ENCODE results near the gene EGF. TPM values are rescaled to one million over a fixed set of nuclear protein-coding genes. Genes with fewer than 3 reads are reported as not detected.
A peak's percentile ranks its signal among the peaks of the same experiment; 100 is the strongest.
"Not testable (repeated sequence)": the region's sequence is repeated elsewhere in the genome, so short reads cannot be mapped to it uniquely, and the experiment has no call there.

EGF gene
- polyA plus RNA-seq, 3 donors from 2014 or later = 0.11 TPM; not detected in 2

GRCh38 chr4:110025718-110026117, 113.0 kb downstream of the EGF start:
- Mint-ChIP-seq H3K4me3 (no peak overlapping the region), H3K4me1 (no peaks in the 10 kb centered on the region), H3K27ac (no peak overlapping the region), H3K27me3 (ENCODE audit: low read depth in 3 of 3) (peaks cover 2% of the 10 kb centered on the region in 3 donors), H3K9me3 (no peaks in the 10 kb centered on the region), H3K36me3 (no peaks in the 10 kb centered on the region)
- no peak for DNase-seq

- Mint-ChIP-seq H3K4me3 (no peak overlapping the region), H3K36me3 (peaks cover 0 to 4% (median 0%) of the 10 kb centered on the region in 3 donors), H3K4me1 (peaks cover 9 to 13% of the 10 kb centered on the region in 2 donors), H3K9me3 (peaks cover 0 to 4% (median 0%) of the 10 kb centered on the region in 6 donors), H3K27me3 (ENCODE audit: low read depth in 3 of 3) (peaks cover 2 to 5% (median 3%) of the 10 kb centered on the region in 3 donors), H3K27ac (no peak overlapping the region)
- DNase-seq = no peak
Observed at GRCh38 chr4:110032603-110033002, 119.9 kb downstream of the EGF start.

GRCh38 chr4:110033355-110034025, 120.8 kb downstream of the EGF start:
- peaks cover 9 to 13% of the 10 kb centered on the region in 2 donors for H3K4me1 Mint-ChIP-seq
- H3K27me3 Mint-ChIP-seq (ENCODE audit: low read depth in 3 of 3) = peaks cover 2 to 5% (median 3%) of the 10 kb centered on the region in 3 donors
- H3K9me3 Mint-ChIP-seq = peaks cover 0 to 4% (median 0%) of the 10 kb centered on the region in 6 donors
- peak overlapping the region in 2 of 5 donors; percentile 3 to 41 for H3K4me3 Mint-ChIP-seq
- DNase-seq = no peak
- no peak overlapping the region for H3K27ac Mint-ChIP-seq
- peaks cover 0 to 4% (median 0%) of the 10 kb centered on the region in 3 donors for H3K36me3 Mint-ChIP-seq

GRCh38 chr4:110034026-110034393, 121.3 kb downstream of the EGF start:
- no peak overlapping the region for H3K27ac Mint-ChIP-seq
- peaks cover 2 to 5% (median 5%) of the 10 kb centered on the region in 3 donors for H3K27me3 Mint-ChIP-seq (ENCODE audit: low read depth in 3 of 3)
- DNase-seq = no peak
- peaks cover 9 to 13% of the 10 kb centered on the region in 2 donors for H3K4me1 Mint-ChIP-seq
- H3K36me3 Mint-ChIP-seq = peaks cover 0 to 4% (median 0%) of the 10 kb centered on the region in 3 donors
- peaks cover 0 to 4% (median 0%) of the 10 kb centered on the region in 6 donors for H3K9me3 Mint-ChIP-seq
- peak overlapping the region in 3 of 5 donors; percentile 3 to 39 (median 5) for H3K4me3 Mint-ChIP-seq

GRCh38 chr4:110039164-110039563, 126.5 kb downstream of the EGF start:
- not testable (repeated sequence) for H3K36me3 Mint-ChIP-seq; DNase-seq; H3K4me1 Mint-ChIP-seq; H3K9me3 Mint-ChIP-seq; H3K4me3 Mint-ChIP-seq; H3K27me3 Mint-ChIP-seq (ENCODE audit: low read depth in 3 of 3); H3K27ac Mint-ChIP-seq

GRCh38 chr4:110041735-110042134, 129.1 kb downstream of the EGF start:
- Mint-ChIP-seq H3K4me1 (no peaks in the 10 kb centered on the region), H3K9me3 (no peaks in the 10 kb centered on the region), H3K27me3 (ENCODE audit: low read depth in 3 of 3) (peaks cover 0 to 3% (median 0%) of the 10 kb centered on the region in 3 donors), H3K27ac (no peak overlapping the region), H3K4me3 (no peak overlapping the region), H3K36me3 (no peaks in the 10 kb centered on the region)
- no peak for DNase-seq

GRCh38 chr4:110042545-110043517, 130.1 kb downstream of the EGF start:
- H3K4me3 Mint-ChIP-seq = no peak overlapping the region
- H3K4me1 Mint-ChIP-seq = no peaks in the 10 kb centered on the region
- DNase-seq = no peak
- H3K36me3 Mint-ChIP-seq = no peaks in the 10 kb centered on the region
- H3K27ac Mint-ChIP-seq = peak overlapping the region in 1 of 6 donors; percentile 63
- H3K27me3 Mint-ChIP-seq (ENCODE audit: low read depth in 3 of 3) = peaks cover 0 to 3% (median 0%) of the 10 kb centered on the region in 3 donors
- H3K9me3 Mint-ChIP-seq = no peaks in the 10 kb centered on the region

GRCh38 chr4:110046588-110047049, 133.9 kb downstream of the EGF start:
- peak overlapping the region in 1 of 6 donors; percentile 41 for H3K27ac Mint-ChIP-seq

GRCh38 chr4:110049951-110050925, 137.6 kb downstream of the EGF start:
- H3K4me3 Mint-ChIP-seq = no peak overlapping the region
- peaks cover 16 to 22% of the 10 kb centered on the region in 2 donors for H3K4me1 Mint-ChIP-seq
- peak overlapping the region in 3 of 6 donors; percentile 48 to 81 (median 67) for H3K27ac Mint-ChIP-seq
- peaks cover 9 to 20% (median 11%) of the 10 kb centered on the region in 3 donors for H3K36me3 Mint-ChIP-seq
- no peaks in the 10 kb centered on the region for H3K9me3 Mint-ChIP-seq
- no peaks in the 10 kb centered on the region for H3K27me3 Mint-ChIP-seq (ENCODE audit: low read depth in 3 of 3)
- peak; percentile 47 to 58 (median 48) for DNase-seq

More at GRCh38 chr4:110046588-110047049, 133.9 kb downstream of the EGF start:
- Mint-ChIP-seq H3K36me3 (peaks cover 4 to 10% (median 7%) of the 10 kb centered on the region in 3 donors), H3K27me3 (ENCODE audit: low read depth in 3 of 3) (peaks cover 0 to 1% (median 0%) of the 10 kb centered on the region in 3 donors), H3K9me3 (no peaks in the 10 kb centered on the region), H3K4me1 (peaks cover 7 to 10% of the 10 kb centered on the region in 2 donors), H3K4me3 (no peak overlapping the region)
- DNase-seq = no peak

GRCh38 chr4:110055158-110055768, 142.6 kb downstream of the EGF start:
- peak in 2 of 3 donors; percentile 26 to 33 for DNase-seq
- peaks cover 9 to 17% (median 11%) of the 10 kb centered on the region in 3 donors for H3K36me3 Mint-ChIP-seq
- peaks cover 56 to 66% of the 10 kb centered on the region in 2 donors for H3K4me1 Mint-ChIP-seq
- H3K9me3 Mint-ChIP-seq = no peaks in the 10 kb centered on the region
- peaks cover 0 to 1% (median 0%) of the 10 kb centered on the region in 3 donors for H3K27me3 Mint-ChIP-seq (ENCODE audit: low read depth in 3 of 3)
- H3K27ac Mint-ChIP-seq = peak overlapping the region; percentile 74 to 83 (median 80)
- peak overlapping the region; percentile 31 to 76 (median 61) for H3K4me3 Mint-ChIP-seq

- Mint-ChIP-seq H3K9me3 (no peaks in the 10 kb centered on the region), H3K27me3 (ENCODE audit: low read depth in 3 of 3) (peaks cover 0 to 1% (median 0%) of the 10 kb centered on the region in 3 donors), H3K4me1 (peaks cover 77 to 92% of the 10 kb centered on the region in 2 donors), H3K27ac (peak overlapping the region; percentile 85 to 96 (median 90)), H3K4me3 (peak overlapping the region; percentile 79 to 95 (median 83)), H3K36me3 (peaks cover 4% of the 10 kb centered on the region in 3 donors)
- DNase-seq = no peak
Observed at GRCh38 chr4:110058677-110059076, 146.0 kb downstream of the EGF start.

- DNase-seq = peak; percentile 35 to 61 (median 53)
- H3K4me1 Mint-ChIP-seq = peaks cover 74 to 85% of the 10 kb centered on the region in 2 donors
- H3K4me3 Mint-ChIP-seq = peak overlapping the region; percentile 79 to 95 (median 83)
- peak overlapping the region; percentile 85 to 96 (median 90) for H3K27ac Mint-ChIP-seq
- H3K9me3 Mint-ChIP-seq = no peaks in the 10 kb centered on the region
- H3K36me3 Mint-ChIP-seq = no peaks in the 10 kb centered on the region
- H3K27me3 Mint-ChIP-seq (ENCODE audit: low read depth in 3 of 3) = peaks cover 0 to 1% (median 0%) of the 10 kb centered on the region in 3 donors
Observed at GRCh38 chr4:110059556-110060191, 147.0 kb downstream of the EGF start.
